HG02571 (cell line): ENCODE measurements around the gene C13orf42.

Source experiments
- ATAC-seq: cut with Tn5 transposase; IDR thresholded peaks from one replicate; pipeline ENCODE4 v1.9.1; 2021; ENCODE audit warnings: mild to moderate bottlenecking, moderate library complexity; ENCODE audit not compliant: unreplicated experiment

The C13orf42 gene

DNA sequence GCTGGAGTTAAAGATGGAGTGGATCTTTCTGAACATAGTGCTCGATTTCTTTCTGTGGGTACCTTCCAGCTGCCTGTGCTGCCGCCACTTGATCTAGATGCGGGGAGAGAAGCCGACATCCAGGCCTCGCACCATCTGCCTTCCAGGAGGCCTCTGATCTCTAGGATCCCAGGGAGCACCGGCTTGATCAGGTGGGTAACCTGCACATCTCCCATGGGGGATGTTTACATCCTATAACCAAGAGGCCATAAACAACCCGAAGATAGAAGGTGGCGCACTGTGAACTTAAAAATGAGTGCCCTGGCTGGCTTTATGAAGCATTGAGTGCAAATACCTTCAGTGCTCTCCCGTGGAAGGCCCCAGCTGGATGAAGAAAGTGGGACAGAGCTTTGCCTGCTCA, at the start of gene C13orf42:
TSS of gene C13orf42 (minus strand) at position 101 of the 400 bp plus-strand sequence. CDS start at position 36, 65 bp downstream.
- ATAC-seq: no peak

- ATAC-seq: no peak
Measured at GRCh38 chr13:51158880-51159518, 47.9 kb upstream of the C13orf42 start.

DNA sequence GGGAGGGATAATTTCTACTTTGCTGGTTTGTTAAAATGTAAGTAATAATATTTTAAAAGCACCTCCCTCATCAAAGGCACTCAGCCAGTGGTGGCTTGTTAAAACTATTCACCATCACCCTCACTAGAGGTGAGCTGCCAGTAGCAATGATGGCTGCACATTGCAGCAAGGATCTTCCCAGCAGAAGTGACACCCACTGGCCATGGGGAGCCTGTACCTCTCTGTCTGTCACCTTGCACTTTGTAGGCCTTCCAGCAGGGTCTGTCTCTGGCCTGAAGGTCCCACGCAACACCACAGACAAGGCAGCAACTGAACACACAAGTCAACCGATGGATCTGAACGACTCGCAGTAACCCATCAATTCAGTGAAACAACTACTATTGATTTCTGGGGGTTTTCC, 47.3 kb upstream of the C13orf42 start:
- ATAC-seq: no peak

DNA sequence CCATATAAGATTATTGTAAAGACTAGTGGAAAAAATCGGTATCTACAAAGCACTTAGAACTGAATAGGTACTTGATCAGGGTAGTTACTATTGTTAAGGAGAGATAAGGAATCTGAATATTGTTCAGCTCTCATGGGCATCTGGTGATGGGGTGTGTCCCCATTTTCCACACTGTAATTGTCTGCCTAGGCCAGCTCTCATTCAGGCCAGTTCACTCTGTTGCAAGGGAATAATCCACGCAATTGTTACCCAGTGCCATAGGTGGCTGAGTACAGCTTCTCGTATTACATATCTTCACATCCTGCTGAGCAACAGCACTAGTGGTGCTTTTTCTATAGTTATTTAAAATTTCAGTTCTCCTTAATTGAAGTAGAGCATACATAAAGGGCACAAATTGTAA, 45.6 kb upstream of the C13orf42 start:
- no peak for ATAC-seq

DNA sequence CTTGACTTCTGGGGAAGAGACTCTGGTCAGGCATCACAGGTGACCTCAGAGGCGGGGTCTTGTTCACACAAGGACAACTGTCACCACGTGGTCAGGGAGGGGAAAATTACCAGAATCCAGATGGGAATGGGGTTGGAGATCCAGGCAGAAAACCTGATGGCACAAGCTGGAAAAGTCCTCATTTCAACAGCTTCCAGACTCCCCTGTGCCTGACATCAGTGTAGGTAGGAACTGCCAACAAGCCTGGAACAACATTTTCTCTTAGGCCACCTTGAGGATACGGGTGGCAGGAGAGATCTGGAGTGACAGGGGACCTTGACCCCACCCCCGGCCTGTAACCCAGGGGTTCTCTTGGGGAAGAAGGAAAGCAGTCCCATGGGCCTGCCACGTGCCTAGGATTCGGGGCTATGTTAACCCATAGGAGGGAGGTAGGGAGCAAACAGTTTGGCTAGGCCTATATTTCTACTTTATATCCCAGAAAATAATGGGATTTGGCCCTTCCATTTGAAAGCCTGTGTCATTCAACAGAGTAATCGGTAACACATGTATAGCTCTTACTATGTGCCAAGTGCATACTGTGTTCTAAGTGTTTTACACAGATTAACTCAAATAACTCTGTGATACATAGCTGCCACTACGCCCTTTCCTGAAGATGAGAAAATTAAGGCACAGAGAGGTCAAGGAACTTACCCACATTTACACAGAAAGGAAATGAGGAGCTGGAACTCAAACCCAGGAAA, 44.9 kb upstream of the C13orf42 start:
- ATAC-seq: no peak

DNA sequence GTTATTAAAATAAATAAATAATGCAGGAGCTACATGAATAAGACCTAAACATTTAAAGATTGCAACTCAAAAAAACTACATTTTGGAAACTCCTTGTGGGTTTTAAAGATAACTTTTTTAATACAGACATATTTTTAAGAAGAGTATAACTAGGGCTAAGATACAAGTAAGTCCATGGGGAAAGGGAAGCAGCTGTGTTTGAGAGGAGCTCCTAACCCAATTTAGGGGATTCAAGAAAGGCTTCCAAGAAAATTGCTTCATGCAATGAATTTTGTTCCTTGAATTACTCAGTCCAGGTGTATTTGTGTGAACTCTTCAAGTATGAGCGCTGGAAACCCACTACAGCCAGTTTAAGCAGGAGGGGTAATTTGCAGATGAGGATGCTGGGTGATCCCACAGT, 44.1 kb upstream of the C13orf42 start:
- no peak for ATAC-seq

- ATAC-seq: no peak
Measured at GRCh38 chr13:51154029-51154555, 43.0 kb upstream of the C13orf42 start.

GRCh38 chr13:51153527-51153926, 42.5 kb upstream of the C13orf42 start:
- no peak for ATAC-seq

GRCh38 chr13:51152701-51153100, 41.6 kb upstream of the C13orf42 start:
- no peak for ATAC-seq

GRCh38 chr13:51151463-51151862, 40.4 kb upstream of the C13orf42 start:
- ATAC-seq: no peak

DNA sequence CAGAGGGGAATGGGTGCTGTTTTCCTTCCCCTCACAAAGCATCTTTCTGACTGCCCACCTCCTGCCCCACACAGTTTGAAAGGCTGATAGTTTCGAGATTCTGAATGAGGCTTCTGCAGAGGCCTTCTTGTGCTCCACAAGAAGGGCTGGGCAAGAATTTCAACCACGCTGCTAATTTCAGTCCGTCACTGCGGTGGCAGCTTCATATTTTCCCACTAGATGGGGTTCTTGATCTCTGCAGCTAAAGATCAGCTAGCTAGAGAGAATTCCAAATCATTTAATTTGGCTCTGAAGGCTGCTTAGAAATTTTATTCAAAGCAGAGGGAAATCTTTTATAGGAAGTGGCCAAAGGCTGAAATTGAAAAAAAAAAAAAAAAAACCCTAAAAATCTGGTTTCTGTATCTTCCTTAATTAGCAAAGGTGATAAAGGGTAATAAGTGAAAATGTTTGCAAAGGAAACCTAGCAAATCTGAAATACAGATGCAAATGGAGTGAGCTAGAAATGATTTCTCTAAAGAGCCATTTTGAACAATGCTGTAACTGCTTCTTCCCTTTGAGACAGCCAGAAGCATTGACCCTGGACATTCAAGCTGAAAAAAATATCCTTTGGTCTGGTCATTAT, 38.0 kb upstream of the C13orf42 start:
- ATAC-seq: no peak

GRCh38 chr13:51148223-51148951, 37.3 kb upstream of the C13orf42 start:
- no peak for ATAC-seq

GRCh38 chr13:51147732-51148131, 36.7 kb upstream of the C13orf42 start:
- no peak for ATAC-seq

- ATAC-seq: no peak
Measured at GRCh38 chr13:51146667-51147066, 35.6 kb upstream of the C13orf42 start.

- no peak for ATAC-seq
Measured at GRCh38 chr13:51137250-51137649, 26.2 kb upstream of the C13orf42 start.

DNA sequence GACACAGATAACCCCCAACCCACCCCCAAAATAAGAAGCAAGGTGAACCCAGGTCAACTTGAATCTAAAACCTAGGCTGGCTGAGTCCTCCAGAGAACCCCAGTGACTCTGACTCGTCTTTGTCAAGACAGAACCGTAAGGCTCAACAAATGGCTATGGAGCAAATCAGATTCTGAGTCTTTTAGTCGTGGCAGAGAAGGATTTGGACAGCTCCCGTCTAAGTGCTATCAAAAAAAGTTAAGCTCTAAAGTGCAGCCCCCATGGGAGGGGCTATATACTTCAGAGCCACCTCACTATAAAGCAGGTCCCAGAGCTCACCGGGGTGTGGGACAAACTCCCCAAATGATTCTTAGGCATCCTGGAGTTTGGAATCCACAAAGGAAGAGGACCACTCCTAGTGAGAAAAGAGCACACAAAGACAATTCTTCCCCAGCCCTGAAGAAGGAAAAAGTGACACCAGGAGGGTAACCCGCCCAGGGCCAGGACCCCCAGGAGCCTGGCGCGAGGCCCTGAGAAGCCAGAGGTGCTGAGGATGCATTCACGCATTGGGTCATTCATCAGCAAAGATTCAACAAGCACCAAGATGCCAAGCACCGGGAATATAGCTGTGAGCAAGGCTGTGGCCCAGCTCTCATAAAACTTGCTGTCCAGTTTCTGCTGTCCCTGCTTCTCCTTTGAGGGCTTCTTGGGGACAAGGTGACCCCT, 25.4 kb upstream of the C13orf42 start:
- ATAC-seq: no peak

- no peak for ATAC-seq
Measured at GRCh38 chr13:51134763-51135365, 23.8 kb upstream of the C13orf42 start.

DNA sequence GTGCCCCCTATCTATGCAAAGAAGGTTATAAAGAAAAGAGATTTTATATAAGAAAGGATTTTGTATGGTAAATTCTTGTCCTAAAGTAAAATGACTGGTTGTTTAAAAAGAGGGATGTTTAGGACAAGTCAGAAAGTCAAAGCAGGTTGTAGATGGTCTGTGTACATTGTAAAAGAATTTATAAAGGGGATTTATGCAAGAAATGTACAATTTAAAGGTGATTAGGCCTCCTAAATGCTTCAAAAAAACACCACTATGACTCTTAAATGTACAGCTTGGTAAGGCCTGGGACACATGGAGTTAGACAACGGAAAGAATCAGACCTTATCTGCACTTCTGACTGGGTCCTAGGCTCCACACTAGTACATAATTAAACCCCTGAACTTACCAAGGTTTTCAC, 19.3 kb upstream of the C13orf42 start:
- ATAC-seq: no peak

DNA sequence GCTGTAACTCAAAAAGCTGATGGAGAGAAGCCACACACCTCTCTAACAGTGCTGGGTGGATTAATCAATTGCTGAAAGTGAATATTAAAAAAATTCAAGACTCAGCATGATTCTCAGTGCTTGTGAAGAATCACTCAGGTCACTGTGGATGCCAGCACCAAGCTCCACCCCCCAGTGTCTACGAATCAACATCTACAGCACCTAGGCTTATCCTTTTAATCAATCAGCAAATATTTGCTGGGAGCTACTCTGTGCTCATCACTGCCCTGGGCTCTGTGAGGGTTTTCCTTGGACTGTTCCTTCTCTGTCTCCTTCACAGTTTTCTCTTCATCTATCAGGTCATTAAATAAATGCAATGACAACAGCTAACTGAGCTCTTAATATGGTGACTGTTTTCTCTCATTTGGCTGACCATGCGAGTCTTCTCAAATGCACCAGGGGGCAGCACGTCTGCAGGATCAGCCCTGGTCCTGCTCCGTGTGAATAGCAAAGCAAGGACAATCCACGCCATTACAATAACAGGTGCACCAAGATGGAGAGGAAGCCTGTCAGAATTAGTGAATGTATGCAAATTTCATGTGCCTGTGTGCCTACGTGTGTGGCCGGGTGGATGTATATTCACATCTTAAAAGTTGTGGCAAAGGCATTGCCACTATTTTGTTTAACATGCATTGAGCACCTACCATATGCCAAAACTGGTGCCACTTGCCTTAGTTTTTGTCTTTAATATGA, 14.6 kb upstream of the C13orf42 start:
- ATAC-seq: no peak
